ENCODE results near the gene AUTS2. TPM values are rescaled to one million over a fixed set of nuclear protein-coding genes. Genes with fewer than 3 reads are reported as not detected.

AUTS2 gene
- total and polyA plus RNA-seq, 2 of the 8 experiments (the other 6 are each of a cell fraction or from before 2014, with no cell fraction given): 25.9 to 101 TPM

DNA sequence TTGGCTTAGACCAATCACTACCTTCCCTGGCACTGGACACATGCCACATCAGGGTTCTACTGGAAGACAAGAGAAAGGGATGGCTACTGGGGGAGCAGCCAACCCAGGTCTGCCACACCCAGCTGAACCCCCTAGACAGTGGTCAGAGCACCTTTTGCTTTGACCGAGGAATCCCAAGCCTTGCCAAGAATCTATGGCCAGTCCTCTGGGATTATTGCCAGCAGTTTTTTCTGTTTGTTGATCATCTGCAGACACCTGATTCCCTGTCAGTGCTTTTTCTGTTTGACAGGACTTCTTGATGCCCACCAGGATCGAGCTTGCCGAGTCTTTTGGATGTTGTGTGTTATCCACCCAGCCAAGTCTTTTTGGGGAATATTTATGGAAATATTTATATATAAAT is 1057.4 kb downstream of the AUTS2 start (continued):
- TF ChIP-seq, protein P1, sequence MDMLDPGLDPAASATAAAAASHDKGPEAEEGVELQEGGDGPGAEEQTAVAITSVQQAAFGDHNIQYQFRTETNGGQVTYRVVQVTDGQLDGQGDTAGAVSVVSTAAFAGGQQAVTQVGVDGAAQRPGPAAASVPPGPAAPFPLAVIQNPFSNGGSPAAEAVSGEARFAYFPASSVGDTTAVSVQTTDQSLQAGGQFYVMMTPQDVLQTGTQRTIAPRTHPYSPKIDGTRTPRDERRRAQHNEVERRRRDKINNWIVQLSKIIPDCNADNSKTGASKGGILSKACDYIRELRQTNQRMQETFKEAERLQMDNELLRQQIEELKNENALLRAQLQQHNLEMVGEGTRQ (IDR thresholded peaks at IDR 0.05; ENCODE audit: low read length): no peak
- TF ChIP-seq SP4 (IDR thresholded peaks at IDR 0.05; ENCODE audit: low read length): no peak
- TF ChIP-seq JUND (IDR thresholded peaks at IDR 0.05; ENCODE audit: low read length): no peak
- TF ChIP-seq RNF2 (IDR thresholded peaks at IDR 0.05; ENCODE audit: borderline replicate concordance, low read depth, low read length, missing control alignments, poor library complexity, severe bottlenecking): no peak
- TF ChIP-seq KDM1A (IDR thresholded peaks at IDR 0.05; ENCODE audit: borderline replicate concordance, low read length): no peak
- TF ChIP-seq BRCA1 (IDR thresholded peaks at IDR 0.05; ENCODE audit: low read depth, low read length): no peak
- TF ChIP-seq CBX8 (IDR thresholded peaks at IDR 0.05; ENCODE audit: borderline replicate concordance, low read depth, low read length): no peak
- no peak for TF ChIP-seq SAP30 (IDR thresholded peaks at IDR 0.05; ENCODE audit: insufficient read depth, insufficient replicate concordance, low read length)
